ENCODE data around the gene CELA2A.
A peak's percentile ranks its signal among the peaks of the same experiment; 100 is the strongest.
"Not testable (repeated sequence)": the region's sequence is repeated elsewhere in the genome, so short reads cannot be mapped to it uniquely, and the experiment has no call there.

Gene CELA2A

GRCh38 chr1:15424981-15425380 lies 31.6 kb upstream of the CELA2A start:
- no peak for DNase-seq (ENCODE audit: extremely low read depth in 1 of 2, low read depth in 1 of 2)

GRCh38 chr1:15425521-15425920 lies 31.0 kb upstream of the CELA2A start:
- no peak for DNase-seq (ENCODE audit: extremely low read depth in 1 of 2, low read depth in 1 of 2)

- DNase-seq (ENCODE audit: extremely low read depth in 1 of 2, low read depth in 1 of 2) = no peak
Measured at GRCh38 chr1:15425958-15426357, 30.6 kb upstream of the CELA2A start.

GRCh38 chr1:15426492-15427279 lies 29.8 kb upstream of the CELA2A start:
- no peak for DNase-seq (ENCODE audit: extremely low read depth in 1 of 2, low read depth in 1 of 2)

- no peak for DNase-seq (ENCODE audit: extremely low read depth in 1 of 2, low read depth in 1 of 2)
Measured at GRCh38 chr1:15427280-15427666, 29.3 kb upstream of the CELA2A start.

- not testable (repeated sequence) for DNase-seq (ENCODE audit: extremely low read depth in 1 of 2, low read depth in 1 of 2)
Measured at GRCh38 chr1:15428252-15428651, 28.3 kb upstream of the CELA2A start.

- no peak for DNase-seq (ENCODE audit: extremely low read depth in 1 of 2, low read depth in 1 of 2)
Measured at GRCh38 chr1:15428815-15429435, 27.6 kb upstream of the CELA2A start.

- no peak for DNase-seq (ENCODE audit: extremely low read depth in 1 of 2, low read depth in 1 of 2)
Measured at GRCh38 chr1:15429701-15430149, 26.8 kb upstream of the CELA2A start.

GRCh38 chr1:15430787-15431570 lies 25.6 kb upstream of the CELA2A start:
- peak in 1 of 2 donors; percentile 19 for DNase-seq (ENCODE audit: extremely low read depth in 1 of 2, low read depth in 1 of 2)

- DNase-seq (ENCODE audit: extremely low read depth in 1 of 2, low read depth in 1 of 2) = no peak
Measured at GRCh38 chr1:15431571-15431948, 25.0 kb upstream of the CELA2A start.

- DNase-seq (ENCODE audit: extremely low read depth in 1 of 2, low read depth in 1 of 2) = no peak
Measured at GRCh38 chr1:15432324-15432723, 24.2 kb upstream of the CELA2A start.

GRCh38 chr1:15433471-15433870 lies 23.1 kb upstream of the CELA2A start:
- no peak for DNase-seq (ENCODE audit: extremely low read depth in 1 of 2, low read depth in 1 of 2)

GRCh38 chr1:15434739-15435138 lies 21.8 kb upstream of the CELA2A start:
- not testable (repeated sequence) for DNase-seq (ENCODE audit: extremely low read depth in 1 of 2, low read depth in 1 of 2)

- no peak for DNase-seq (ENCODE audit: extremely low read depth in 1 of 2, low read depth in 1 of 2)
Measured at GRCh38 chr1:15435239-15436077, 21.1 kb upstream of the CELA2A start.

- DNase-seq (ENCODE audit: extremely low read depth in 1 of 2, low read depth in 1 of 2) = no peak
Measured at GRCh38 chr1:15436881-15437442, 19.6 kb upstream of the CELA2A start.

GRCh38 chr1:15439325-15439724 lies 17.2 kb upstream of the CELA2A start:
- no peak for DNase-seq (ENCODE audit: extremely low read depth in 1 of 2, low read depth in 1 of 2)

GRCh38 chr1:15440357-15440756 lies 16.2 kb upstream of the CELA2A start:
- DNase-seq (ENCODE audit: extremely low read depth in 1 of 2, low read depth in 1 of 2) = no peak

GRCh38 chr1:15441247-15441646 lies 15.3 kb upstream of the CELA2A start:
- no peak for DNase-seq (ENCODE audit: extremely low read depth in 1 of 2, low read depth in 1 of 2)

- DNase-seq (ENCODE audit: extremely low read depth in 1 of 2, low read depth in 1 of 2) = no peak
Measured at GRCh38 chr1:15442119-15442518, 14.4 kb upstream of the CELA2A start.

- no peak for DNase-seq (ENCODE audit: extremely low read depth in 1 of 2, low read depth in 1 of 2)
Measured at GRCh38 chr1:15442759-15443158, 13.8 kb upstream of the CELA2A start.
